Ovary (tissue), 3 donors: ENCODE results near the gene PLK4.

ENCODE experiments used
- CTCF ChIP-seq, 3 donors: fragments of 450-650 bp in 2 of 3; fragments of 200-600 bp in 1 of 3; IDR thresholded peaks; one replicate each; pipeline versions ENCODE4 v1.5.1 to v1.8.0; 2016 to 2022; ENCODE audit warnings: antibody characterized with exemption in 3 of 3, mild to moderate bottlenecking in 1 of 3
- POLR2A ChIP-seq: fragments of 450-650 bp; IDR thresholded peaks from one replicate; pipeline ENCODE4 v1.6.1; 2017; ENCODE audit warnings: antibody characterized with exemption, mild to moderate bottlenecking, moderate library complexity
- donor health status: DM: no; HTN: no; CAD: no.

GRCh38 chr4:127880763-127881562 is at the start of gene PLK4:
- TF ChIP-seq POLR2A: no peak
- TF ChIP-seq CTCF (IDR thresholded peaks at IDR 0.05): no peak
